Natural killer cell treated with Interleukin-12 subunit alpha and Interleukin-12 subunit beta and Interleukin-15 and Interleukin-18, amount 100 ng/mL, for 72 hours (primary cell): ENCODE data around the gene SPATA18. TPM values are rescaled to one million over a fixed set of nuclear protein-coding genes. Genes with fewer than 3 reads are reported as not detected.

Experiments used
- ATAC-seq, 2 donors: fragments of 150-1000 bp; cut with Tn5 transposase in 1 of 2; sonication (Bioruptor Pico), chemical (Tn5 transposase) in 1 of 2; 2 replicates each; pipeline ENCODE4 v1.10.0; 2021
- DNase-seq: peaks from one replicate; pipeline ENCODE4 v3.0.0; 2022; ENCODE audit warnings: low spot score
- H3K27ac Mint-ChIP-seq, 2 donors: 1 replicate in 1 of 2; 2 replicates in 1 of 2; pipeline ENCODE4 v1.8.0; 2022; ENCODE audit warnings: mixed read lengths in 2 of 2, mild to moderate bottlenecking in 1 of 2, moderate library complexity in 1 of 2
- H3K27me3 Mint-ChIP-seq, 2 donors: 1 replicate in 1 of 2; 2 replicates in 1 of 2; pipeline ENCODE4 v1.8.0; 2022; ENCODE audit warnings: mixed read lengths in 2 of 2
- H3K36me3 Mint-ChIP-seq: one replicate; pipeline ENCODE4 v1.8.0; 2022; ENCODE audit warnings: mixed read lengths
- H3K4me1 Mint-ChIP-seq, 2 donors: 1 replicate in 1 of 2; 2 replicates in 1 of 2; pipeline ENCODE4 v1.8.0; 2022; ENCODE audit warnings: low read depth in 2 of 2, mixed read lengths in 2 of 2, mild to moderate bottlenecking in 1 of 2
- H3K4me3 Mint-ChIP-seq: one replicate; pipeline ENCODE4 v1.8.0; 2022; ENCODE audit warnings: mixed read lengths
- H3K9me3 Mint-ChIP-seq: 2 replicates; pipeline ENCODE4 v1.8.0; 2022; ENCODE audit warnings: mixed read lengths
- total RNA-seq, 2 donors: library from RNA; stranded (reverse); gene quantifications; one replicate each; pipeline ENCODE4 v1.2.3, GENCODE V29; 2022

SPATA18 gene
- total RNA-seq, 2 donors from 2014 or later: not detected

GRCh38 chr4:52032005-52032404 is 19.1 kb upstream of the SPATA18 start:
- Mint-ChIP-seq H3K9me3 (no peaks in the 10 kb centered on the region), H3K27ac (no peak overlapping the region), H3K36me3 (peaks cover 5% of the 10 kb centered on the region), H3K4me3 (no peak overlapping the region), H3K4me1 (peaks cover 8 to 16% of the 10 kb centered on the region in 2 donors), H3K27me3 (peaks cover 19 to 22% of the 10 kb centered on the region in 2 donors)
- no peak for DNase-seq
- no peak for ATAC-seq

DNA sequence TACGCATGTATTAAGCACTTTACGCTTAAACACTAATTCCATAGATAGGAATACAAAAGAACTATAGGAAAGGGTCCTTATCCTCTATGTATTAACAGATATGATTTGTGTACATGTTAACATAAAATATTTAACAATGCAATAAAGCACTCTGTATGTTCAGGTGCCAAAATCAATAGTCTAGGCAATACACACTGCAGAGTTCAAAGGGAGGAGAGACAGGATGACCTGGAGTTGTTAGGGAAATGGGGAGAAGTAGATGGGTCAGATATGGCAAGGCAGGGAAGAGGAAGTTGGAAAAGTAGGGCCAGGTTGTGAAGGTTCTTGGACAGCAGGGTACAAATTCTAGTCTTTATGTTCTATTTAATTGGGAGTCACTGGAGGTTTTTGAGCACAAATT is 15.9 kb upstream of the SPATA18 start:
- H3K36me3 Mint-ChIP-seq: peaks cover 5% of the 10 kb centered on the region
- DNase-seq (no peak), ATAC-seq (no peak)
- peaks cover 37 to 39% of the 10 kb centered on the region in 2 donors for H3K27me3 Mint-ChIP-seq
- H3K9me3 Mint-ChIP-seq: no peaks in the 10 kb centered on the region
- no peak overlapping the region for H3K27ac Mint-ChIP-seq
- H3K4me3 Mint-ChIP-seq: no peak overlapping the region
- peaks cover 12 to 21% of the 10 kb centered on the region in 2 donors for H3K4me1 Mint-ChIP-seq

- Mint-ChIP-seq H3K4me3 (peak overlapping the region; percentile 91), H3K27me3 (peaks cover 45 to 48% of the 10 kb centered on the region in 2 donors), H3K36me3 (peaks cover 5% of the 10 kb centered on the region), H3K4me1 (peaks cover 12 to 21% of the 10 kb centered on the region in 2 donors), H3K9me3 (no peaks in the 10 kb centered on the region), H3K27ac (peak overlapping the region; percentile 44 to 49)
- ATAC-seq (no peak), DNase-seq (no peak)
Measured at GRCh38 chr4:52036886-52037530, 14.1 kb upstream of the SPATA18 start.

DNA sequence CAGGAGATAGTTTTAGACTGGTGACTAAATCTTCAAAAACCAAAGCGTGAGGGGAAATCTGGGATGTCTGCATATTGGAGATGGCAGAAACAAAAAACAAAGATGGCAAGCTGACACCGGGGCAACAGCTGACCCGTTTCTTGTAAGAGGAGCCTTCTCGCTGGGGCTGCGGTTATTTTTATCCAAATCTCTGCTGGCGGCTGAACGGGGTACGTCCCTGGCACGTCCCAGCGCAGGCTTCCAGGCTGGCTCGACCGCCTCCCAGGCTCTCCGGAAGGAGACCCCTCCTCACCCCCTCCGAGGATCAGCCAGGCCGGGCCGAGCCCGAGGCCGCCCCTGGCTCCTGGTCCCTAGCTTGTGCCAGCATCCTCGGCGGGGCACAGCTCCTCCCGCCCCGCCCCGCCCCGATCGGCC is 13.4 kb upstream of the SPATA18 start:
- Mint-ChIP-seq H3K4me3 (peak overlapping the region; percentile 91), H3K36me3 (peaks cover 5% of the 10 kb centered on the region), H3K27ac (peak overlapping the region; percentile 44 to 49), H3K4me1 (peaks cover 12 to 21% of the 10 kb centered on the region in 2 donors), H3K27me3 (peaks cover 47 to 55% of the 10 kb centered on the region in 2 donors), H3K9me3 (no peaks in the 10 kb centered on the region)
- ATAC-seq: peak; percentile 63 to 68
- DNase-seq: peak; percentile 61

GRCh38 chr4:52038103-52038912 is 12.8 kb upstream of the SPATA18 start, which contains the start of gene SGCB:
Gene SGCB, minus strand, starts transcription at chr4:52038299. Its CDS starts 40 bp downstream, at chr4:52038259.
- Mint-ChIP-seq H3K4me3 (peak within 1 kb of the TSS; percentile 91), H3K36me3 (peaks cover 5% of the 10 kb centered on the region), H3K9me3 (no peaks in the 10 kb centered on the region), H3K4me1 (peaks cover 12 to 21% of the 10 kb centered on the region in 2 donors), H3K27me3 (peaks cover 48 to 58% of the 10 kb centered on the region in 2 donors), H3K27ac (peak within 1 kb of the TSS; percentile 44 to 49)
- peak; percentile 91 to 94 for ATAC-seq
- peak; percentile 66 for DNase-seq

DNA sequence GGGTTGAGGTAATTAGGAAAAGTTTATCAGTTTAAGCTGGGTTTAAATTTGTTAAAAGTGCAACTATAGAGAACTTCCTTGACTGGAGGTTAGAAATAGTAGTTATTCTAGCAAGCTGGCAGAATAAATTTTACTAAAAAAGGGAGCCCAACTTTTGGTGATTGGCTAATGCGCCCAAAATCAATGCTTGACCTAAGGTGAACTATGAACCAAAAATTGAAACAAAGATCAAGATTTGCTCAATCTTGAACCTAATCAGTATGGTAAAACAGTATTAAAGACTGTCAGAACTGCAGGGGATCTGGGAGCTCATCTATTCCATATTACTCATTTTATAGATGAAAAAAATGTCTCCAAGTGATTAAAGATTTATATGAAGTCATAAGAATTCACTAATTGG is 6.1 kb upstream of the SPATA18 start:
- no peak overlapping the region for H3K27ac Mint-ChIP-seq
- no peaks in the 10 kb centered on the region for H3K9me3 Mint-ChIP-seq
- ATAC-seq: no peak
- DNase-seq: no peak
- H3K27me3 Mint-ChIP-seq: peaks cover 22 to 40% of the 10 kb centered on the region in 2 donors
- no peaks in the 10 kb centered on the region for H3K4me1 Mint-ChIP-seq
- no peak overlapping the region for H3K4me3 Mint-ChIP-seq
- no peaks in the 10 kb centered on the region for H3K36me3 Mint-ChIP-seq

- Mint-ChIP-seq H3K4me3 (no peak overlapping the region), H3K4me1 (peaks cover 6 to 7% of the 10 kb centered on the region in 2 donors), H3K9me3 (peaks cover 4% of the 10 kb centered on the region), H3K27me3 (peaks cover 26 to 44% of the 10 kb centered on the region in 2 donors), H3K27ac (no peak overlapping the region), H3K36me3 (peaks cover 7% of the 10 kb centered on the region)
- ATAC-seq (no peak), DNase-seq (no peak)
Measured at GRCh38 chr4:52049266-52049665, 1.8 kb upstream of the SPATA18 start.

GRCh38 chr4:52051615-52052474 is 741 bp downstream of the SPATA18 start:
- DNase-seq: no peak
- Mint-ChIP-seq H3K27ac (no peak overlapping the region), H3K9me3 (peaks cover 4% of the 10 kb centered on the region), H3K27me3 (peaks cover 30 to 52% of the 10 kb centered on the region in 2 donors), H3K4me3 (peak overlapping the region; percentile 34), H3K36me3 (peaks cover 7% of the 10 kb centered on the region), H3K4me1 (peaks cover 6 to 7% of the 10 kb centered on the region in 2 donors)
- ATAC-seq: peak; percentile 44 to 48

DNA sequence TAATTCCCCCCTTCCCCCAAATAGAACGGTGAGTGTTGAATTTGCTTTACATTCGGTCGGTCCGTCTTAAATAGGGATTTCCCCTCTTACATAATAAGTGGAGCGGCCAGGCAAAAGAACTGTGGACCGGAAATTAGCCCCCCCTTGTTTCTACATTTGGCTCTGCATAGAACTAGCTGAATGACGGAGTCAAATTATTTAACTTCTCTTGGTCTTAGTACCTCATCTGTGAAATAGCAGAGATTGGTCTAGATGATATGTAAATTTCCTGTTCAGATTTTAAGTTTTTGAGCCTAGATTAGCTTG is 1.3 kb downstream of the SPATA18 start:
- H3K9me3 Mint-ChIP-seq: peaks cover 4% of the 10 kb centered on the region
- peaks cover 7% of the 10 kb centered on the region for H3K36me3 Mint-ChIP-seq
- H3K4me1 Mint-ChIP-seq: peaks cover 6 to 7% of the 10 kb centered on the region in 2 donors
- ATAC-seq (peak in 1 of 2 donors; percentile 41), DNase-seq (no peak)
- no peak overlapping the region for H3K27ac Mint-ChIP-seq
- H3K4me3 Mint-ChIP-seq: peak overlapping the region; percentile 34
- peaks cover 31 to 51% of the 10 kb centered on the region in 2 donors for H3K27me3 Mint-ChIP-seq

- H3K27me3 Mint-ChIP-seq: peaks cover 25 to 49% of the 10 kb centered on the region in 2 donors
- no peak overlapping the region for H3K27ac Mint-ChIP-seq
- peaks cover 7% of the 10 kb centered on the region for H3K36me3 Mint-ChIP-seq
- no peak overlapping the region for H3K4me3 Mint-ChIP-seq
- peaks cover 4% of the 10 kb centered on the region for H3K9me3 Mint-ChIP-seq
- peaks cover 6 to 7% of the 10 kb centered on the region in 2 donors for H3K4me1 Mint-ChIP-seq
- ATAC-seq (no peak), DNase-seq (no peak)
Measured at GRCh38 chr4:52054254-52054653, 3.1 kb downstream of the SPATA18 start.

- Mint-ChIP-seq H3K27me3 (peaks cover 19 to 43% of the 10 kb centered on the region in 2 donors), H3K36me3 (peaks cover 7% of the 10 kb centered on the region), H3K27ac (no peak overlapping the region), H3K9me3 (peaks cover 4% of the 10 kb centered on the region), H3K4me3 (no peak overlapping the region), H3K4me1 (peaks cover 3 to 4% of the 10 kb centered on the region in 2 donors)
- DNase-seq: no peak
- ATAC-seq: no peak
Measured at GRCh38 chr4:52057196-52057595, 6.1 kb downstream of the SPATA18 start.

GRCh38 chr4:52058275-52058674 is 7.2 kb downstream of the SPATA18 start:
- ATAC-seq: no peak
- peaks cover 4% of the 10 kb centered on the region for H3K9me3 Mint-ChIP-seq
- DNase-seq: no peak
- H3K4me1 Mint-ChIP-seq: no peaks in the 10 kb centered on the region
- H3K36me3 Mint-ChIP-seq: peaks cover 5% of the 10 kb centered on the region
- no peak overlapping the region for H3K27ac Mint-ChIP-seq
- no peak overlapping the region for H3K4me3 Mint-ChIP-seq
- peaks cover 12 to 33% of the 10 kb centered on the region in 2 donors for H3K27me3 Mint-ChIP-seq

- Mint-ChIP-seq H3K27ac (no peak overlapping the region), H3K4me1 (no peaks in the 10 kb centered on the region), H3K27me3 (peaks cover 5 to 23% of the 10 kb centered on the region in 2 donors), H3K9me3 (no peaks in the 10 kb centered on the region), H3K4me3 (no peak overlapping the region), H3K36me3 (no peaks in the 10 kb centered on the region)
- ATAC-seq (no peak), DNase-seq (no peak)
Measured at GRCh38 chr4:52059372-52059771, 8.3 kb downstream of the SPATA18 start.
